ENCODE data around the gene PPFIA1.

The PPFIA1 gene

Small RNAs within 50 kb of the gene (small RNA-seq; reads per million reads assigned to genes)
- gene MIR548K (ENCODE audit: low read depth), result 265 reads per million, percentile 95 among the genes with 10 or more reads in this experiment

Data from mesenchymal stem cell (in vitro differentiated cells and primary cell).